Measurements from ENCODE around the gene ZFAND6. TPM values are rescaled to one million over a fixed set of nuclear protein-coding genes. Genes with fewer than 3 reads are reported as not detected.

Gene ZFAND6
- total and polyA plus RNA-seq, 4 donors, result 47.6 to 102 (median 82.4) TPM

DNA sequence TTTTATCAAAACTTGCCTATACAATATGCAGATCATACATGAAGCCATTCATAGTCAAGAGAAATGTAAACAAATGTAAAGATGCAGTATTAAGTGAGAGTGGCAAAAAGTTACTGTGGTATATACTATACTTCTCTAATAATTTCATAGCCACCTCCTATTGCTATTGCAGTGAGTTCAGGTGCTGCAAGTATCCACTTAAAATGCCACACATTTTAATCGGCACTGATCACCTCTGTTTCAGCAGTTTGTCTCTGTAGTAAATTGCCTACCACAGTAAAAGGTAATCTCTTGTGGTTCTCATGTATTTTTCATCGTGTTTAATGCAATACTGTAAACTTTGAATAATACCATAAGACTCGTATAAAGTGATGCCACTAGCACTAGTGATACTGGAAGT lies 72.9 kb downstream of the ZFAND6 start (continued):
- TF ChIP-seq, protein P1, sequence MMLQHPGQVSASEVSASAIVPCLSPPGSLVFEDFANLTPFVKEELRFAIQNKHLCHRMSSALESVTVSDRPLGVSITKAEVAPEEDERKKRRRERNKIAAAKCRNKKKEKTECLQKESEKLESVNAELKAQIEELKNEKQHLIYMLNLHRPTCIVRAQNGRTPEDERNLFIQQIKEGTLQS (IDR thresholded peaks at IDR 0.05), result no peak

DNA sequence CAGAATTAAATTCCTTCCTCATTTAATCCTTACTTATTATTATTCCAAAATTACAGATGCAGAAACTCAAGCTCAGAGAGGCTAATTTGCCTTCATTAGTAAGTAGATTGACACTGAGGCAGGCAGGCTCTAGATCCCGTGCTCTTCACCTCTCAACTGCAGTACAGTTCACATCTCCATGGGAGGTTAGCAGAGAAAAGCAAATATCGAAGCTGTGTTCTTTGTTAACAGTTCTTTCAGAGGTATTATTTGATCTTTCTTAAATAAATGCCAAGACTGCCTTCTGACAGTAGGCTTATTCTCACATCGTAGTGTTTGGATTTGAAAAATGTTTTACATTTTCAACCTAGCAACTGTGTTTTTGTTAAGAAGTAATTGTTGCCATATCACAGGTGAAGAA lies 77.4 kb downstream of the ZFAND6 start:
- no peak overlapping the region for H3K9ac ChIP-seq (ENCODE audit: low read depth in 1 of 2, low read length in 2 of 2)
- no peaks in the 10 kb centered on the region for H3K27me3 ChIP-seq (ENCODE audit: control insufficient read depth in 4 of 4, insufficient read depth in 4 of 4, low read length in 3 of 4)
- DNase-seq (ENCODE audit: low spot score), result no peak
- H3K27ac ChIP-seq (ENCODE audit: low read depth in 1 of 2, low read length in 2 of 2), result no peak overlapping the region
- H3K4me1 ChIP-seq (ENCODE audit: control insufficient read depth in 4 of 4, insufficient read depth in 4 of 4, low read length in 3 of 4), result peaks cover 2 to 10% (median 3%) of the 10 kb centered on the region in 4 donors
- H3K4me3 ChIP-seq (ENCODE audit: low read depth in 1 of 3, low read length in 3 of 3), result no peak overlapping the region
- 59% methylated on average over 3 of the region's 3 CpGs for WGBS
- H3K9me3 ChIP-seq (ENCODE audit: control insufficient read depth in 4 of 4, low read length in 3 of 4), result no peaks in the 10 kb centered on the region
- H3K36me3 ChIP-seq (ENCODE audit: control insufficient read depth in 4 of 4, insufficient read depth in 3 of 4, low read depth in 1 of 4, low read length in 3 of 4), result peaks cover 0 to 13% (median 6%) of the 10 kb centered on the region in 4 donors
- TF ChIP-seq JUND (IDR thresholded peaks at IDR 0.05) (no peak), FOXA2 (IDR thresholded peaks at IDR 0.05) (no peak), EGR1 (IDR thresholded peaks at IDR 0.05; ENCODE audit: low read depth in 2 of 2) (no peak), YY1 (IDR thresholded peaks at IDR 0.05) (no peak), HNF4A (conservative IDR thresholded peaks at IDR 0.05) (no peak), SP1 (IDR thresholded peaks at IDR 0.05) (no peak), HNF4G (IDR thresholded peaks at IDR 0.05) (no peak), NR2F2 (IDR thresholded peaks at IDR 0.05) (no peak), FOXA1 (IDR thresholded peaks at IDR 0.05) (no peak)
- TF ChIP-seq, protein P2, sequence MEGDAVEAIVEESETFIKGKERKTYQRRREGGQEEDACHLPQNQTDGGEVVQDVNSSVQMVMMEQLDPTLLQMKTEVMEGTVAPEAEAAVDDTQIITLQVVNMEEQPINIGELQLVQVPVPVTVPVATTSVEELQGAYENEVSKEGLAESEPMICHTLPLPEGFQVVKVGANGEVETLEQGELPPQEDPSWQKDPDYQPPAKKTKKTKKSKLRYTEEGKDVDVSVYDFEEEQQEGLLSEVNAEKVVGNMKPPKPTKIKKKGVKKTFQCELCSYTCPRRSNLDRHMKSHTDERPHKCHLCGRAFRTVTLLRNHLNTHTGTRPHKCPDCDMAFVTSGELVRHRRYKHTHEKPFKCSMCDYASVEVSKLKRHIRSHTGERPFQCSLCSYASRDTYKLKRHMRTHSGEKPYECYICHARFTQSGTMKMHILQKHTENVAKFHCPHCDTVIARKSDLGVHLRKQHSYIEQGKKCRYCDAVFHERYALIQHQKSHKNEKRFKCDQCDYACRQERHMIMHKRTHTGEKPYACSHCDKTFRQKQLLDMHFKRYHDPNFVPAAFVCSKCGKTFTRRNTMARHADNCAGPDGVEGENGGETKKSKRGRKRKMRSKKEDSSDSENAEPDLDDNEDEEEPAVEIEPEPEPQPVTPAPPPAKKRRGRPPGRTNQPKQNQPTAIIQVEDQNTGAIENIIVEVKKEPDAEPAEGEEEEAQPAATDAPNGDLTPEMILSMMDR (IDR thresholded peaks at IDR 0.05; ENCODE audit: low read depth, low read length, missing input control), result no peak
- TF ChIP-seq, protein P3, sequence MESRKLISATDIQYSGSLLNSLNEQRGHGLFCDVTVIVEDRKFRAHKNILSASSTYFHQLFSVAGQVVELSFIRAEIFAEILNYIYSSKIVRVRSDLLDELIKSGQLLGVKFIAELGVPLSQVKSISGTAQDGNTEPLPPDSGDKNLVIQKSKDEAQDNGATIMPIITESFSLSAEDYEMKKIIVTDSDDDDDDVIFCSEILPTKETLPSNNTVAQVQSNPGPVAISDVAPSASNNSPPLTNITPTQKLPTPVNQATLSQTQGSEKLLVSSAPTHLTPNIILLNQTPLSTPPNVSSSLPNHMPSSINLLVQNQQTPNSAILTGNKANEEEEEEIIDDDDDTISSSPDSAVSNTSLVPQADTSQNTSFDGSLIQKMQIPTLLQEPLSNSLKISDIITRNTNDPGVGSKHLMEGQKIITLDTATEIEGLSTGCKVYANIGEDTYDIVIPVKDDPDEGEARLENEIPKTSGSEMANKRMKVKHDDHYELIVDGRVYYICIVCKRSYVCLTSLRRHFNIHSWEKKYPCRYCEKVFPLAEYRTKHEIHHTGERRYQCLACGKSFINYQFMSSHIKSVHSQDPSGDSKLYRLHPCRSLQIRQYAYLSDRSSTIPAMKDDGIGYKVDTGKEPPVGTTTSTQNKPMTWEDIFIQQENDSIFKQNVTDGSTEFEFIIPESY (IDR thresholded peaks at IDR 0.05), result no peak
- TF ChIP-seq, protein P4, sequence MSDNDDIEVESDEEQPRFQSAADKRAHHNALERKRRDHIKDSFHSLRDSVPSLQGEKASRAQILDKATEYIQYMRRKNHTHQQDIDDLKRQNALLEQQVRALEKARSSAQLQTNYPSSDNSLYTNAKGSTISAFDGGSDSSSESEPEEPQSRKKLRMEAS (IDR thresholded peaks at IDR 0.05), result no peak

DNA sequence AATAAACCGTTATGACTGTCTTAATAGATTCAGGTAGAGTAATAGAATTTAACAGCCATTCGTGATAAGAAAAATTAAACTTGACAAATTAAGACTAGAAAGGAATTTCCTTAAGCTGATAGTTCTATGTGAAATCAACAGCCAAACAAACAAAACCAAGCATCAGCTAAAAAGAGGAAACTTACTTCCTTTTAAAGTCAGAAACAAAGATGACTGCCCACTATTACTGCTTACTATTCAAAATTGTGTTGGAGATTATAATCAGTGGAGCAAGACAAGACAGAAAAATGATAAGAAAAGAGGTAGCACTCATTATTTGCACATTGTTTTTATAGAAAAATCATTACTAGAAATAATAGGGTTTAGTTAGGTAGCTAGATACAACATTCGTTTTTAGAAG lies 79.5 kb downstream of the ZFAND6 start:
- TF ChIP-seq FOXA1 (IDR thresholded peaks at IDR 0.05), result no peak
- TF ChIP-seq HNF4G (IDR thresholded peaks at IDR 0.05), result no peak
- TF ChIP-seq YY1 (IDR thresholded peaks at IDR 0.05), result no peak
- TF ChIP-seq, protein P5, sequence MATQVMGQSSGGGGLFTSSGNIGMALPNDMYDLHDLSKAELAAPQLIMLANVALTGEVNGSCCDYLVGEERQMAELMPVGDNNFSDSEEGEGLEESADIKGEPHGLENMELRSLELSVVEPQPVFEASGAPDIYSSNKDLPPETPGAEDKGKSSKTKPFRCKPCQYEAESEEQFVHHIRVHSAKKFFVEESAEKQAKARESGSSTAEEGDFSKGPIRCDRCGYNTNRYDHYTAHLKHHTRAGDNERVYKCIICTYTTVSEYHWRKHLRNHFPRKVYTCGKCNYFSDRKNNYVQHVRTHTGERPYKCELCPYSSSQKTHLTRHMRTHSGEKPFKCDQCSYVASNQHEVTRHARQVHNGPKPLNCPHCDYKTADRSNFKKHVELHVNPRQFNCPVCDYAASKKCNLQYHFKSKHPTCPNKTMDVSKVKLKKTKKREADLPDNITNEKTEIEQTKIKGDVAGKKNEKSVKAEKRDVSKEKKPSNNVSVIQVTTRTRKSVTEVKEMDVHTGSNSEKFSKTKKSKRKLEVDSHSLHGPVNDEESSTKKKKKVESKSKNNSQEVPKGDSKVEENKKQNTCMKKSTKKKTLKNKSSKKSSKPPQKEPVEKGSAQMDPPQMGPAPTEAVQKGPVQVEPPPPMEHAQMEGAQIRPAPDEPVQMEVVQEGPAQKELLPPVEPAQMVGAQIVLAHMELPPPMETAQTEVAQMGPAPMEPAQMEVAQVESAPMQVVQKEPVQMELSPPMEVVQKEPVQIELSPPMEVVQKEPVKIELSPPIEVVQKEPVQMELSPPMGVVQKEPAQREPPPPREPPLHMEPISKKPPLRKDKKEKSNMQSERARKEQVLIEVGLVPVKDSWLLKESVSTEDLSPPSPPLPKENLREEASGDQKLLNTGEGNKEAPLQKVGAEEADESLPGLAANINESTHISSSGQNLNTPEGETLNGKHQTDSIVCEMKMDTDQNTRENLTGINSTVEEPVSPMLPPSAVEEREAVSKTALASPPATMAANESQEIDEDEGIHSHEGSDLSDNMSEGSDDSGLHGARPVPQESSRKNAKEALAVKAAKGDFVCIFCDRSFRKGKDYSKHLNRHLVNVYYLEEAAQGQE (IDR thresholded peaks at IDR 0.05), result no peak
- no peak for TF ChIP-seq JUND (IDR thresholded peaks at IDR 0.05)
- Histone ChIP-seq H3K4me1 (ENCODE audit: control insufficient read depth in 4 of 4, insufficient read depth in 4 of 4, low read length in 3 of 4) (peaks cover 4 to 23% (median 9%) of the 10 kb centered on the region in 4 donors), H3K9ac (ENCODE audit: low read depth in 1 of 2, low read length in 2 of 2) (no peak overlapping the region), H3K27me3 (ENCODE audit: control insufficient read depth in 4 of 4, insufficient read depth in 4 of 4, low read length in 3 of 4) (no peaks in the 10 kb centered on the region), H3K9me3 (ENCODE audit: control insufficient read depth in 4 of 4, low read length in 3 of 4) (no peaks in the 10 kb centered on the region), H3K27ac (ENCODE audit: low read depth in 1 of 2, low read length in 2 of 2) (no peak overlapping the region), H3K36me3 (ENCODE audit: control insufficient read depth in 4 of 4, insufficient read depth in 3 of 4, low read depth in 1 of 4, low read length in 3 of 4) (peaks cover 0 to 3% (median 1%) of the 10 kb centered on the region in 4 donors), H3K4me3 (ENCODE audit: low read depth in 1 of 3, low read length in 3 of 3) (no peak overlapping the region)
- no peak for DNase-seq (ENCODE audit: low spot score)
- WGBS, result 82% methylated on average over 3 of the region's 3 CpGs

All from liver (tissue), 9 donors.